Measurements from ENCODE around the gene HYAL2. TPM values are rescaled to one million over a fixed set of nuclear protein-coding genes. Genes with fewer than 3 reads are reported as not detected.
A peak's percentile ranks its signal among the peaks of the same experiment; 100 is the strongest.

HYAL2 gene
- total RNA-seq, 1 donor from 2014 or later = 4.2 TPM

- Mint-ChIP-seq H3K4me3 (peak within 1 kb of the TSS; percentile 92), H3K27me3 (no peaks in the 10 kb centered on the region), H3K9me3 (no peaks in the 10 kb centered on the region), H3K27ac (peak within 1 kb of the TSS; percentile 84), H3K4me1 (peaks cover 25% of the 10 kb centered on the region), H3K36me3 (ENCODE audit: low read depth) (peaks cover 51% of the 10 kb centered on the region)
- intact Hi-C loops (cut with micrococcal nuclease) = loop anchor here (1.0 to 2.0 kb wide), 3 partner anchors 9 to 91 kb away; partner anchors contain the start of genes GNAI2 and TMEM115
- ChIA-PET POLR2A (interaction anchor here (0.6 to 9.7 kb wide), 13 partner anchors 10 to 399 kb away, joined by 3 to 167 read pairs (median 4); partner anchors contain the start of genes CYB561D2, HYAL3, MON1A and NAA80), CTCF (interaction anchor here (1.2 kb wide), 1 partner anchor 9 kb away, joined by 4 read pairs; no protein-coding TSS in a partner anchor)
- ATAC-seq (ENCODE audit: low read depth) = peak; percentile 96
- DNase-seq = peak; percentile 91
- no peak for TF ChIP-seq CTCF (IDR thresholded peaks at IDR 0.05)
Measured at GRCh38 chr3:50327943-50328691, 5.6 kb upstream of the HYAL2 start, which contains the start of gene TUSC2. TUSC2 (minus strand) TSS chr3:50328223; CDS start chr3:50328099, 124 bp downstream.

- H3K27ac Mint-ChIP-seq = peak overlapping the region; percentile 46
- H3K4me3 Mint-ChIP-seq = peak overlapping the region; percentile 92
- DNase-seq (no peak), ATAC-seq (ENCODE audit: low read depth) (no peak)
- no peaks in the 10 kb centered on the region for H3K27me3 Mint-ChIP-seq
- intact Hi-C loops (cut with micrococcal nuclease) = no loop called here
- no peak for TF ChIP-seq CTCF (IDR thresholded peaks at IDR 0.05)
- ChIA-PET POLR2A (interaction anchor here (0.6 to 9.7 kb wide), 8 partner anchors 11 to 387 kb away, joined by 3 to 167 read pairs (median 4); partner anchors contain the start of genes CYB561D2, HYAL3, NAA80 and NPRL2), CTCF (no interaction called here)
- peaks cover 25% of the 10 kb centered on the region for H3K4me1 Mint-ChIP-seq
- peaks cover 49% of the 10 kb centered on the region for H3K36me3 Mint-ChIP-seq (ENCODE audit: low read depth)
- H3K9me3 Mint-ChIP-seq = no peaks in the 10 kb centered on the region
Measured at GRCh38 chr3:50327129-50327528, 4.6 kb upstream of the HYAL2 start.

- Mint-ChIP-seq H3K9me3 (no peaks in the 10 kb centered on the region), H3K4me3 (peak overlapping the region; percentile 53), H3K36me3 (ENCODE audit: low read depth) (peaks cover 41% of the 10 kb centered on the region), H3K4me1 (peaks cover 25% of the 10 kb centered on the region), H3K27ac (no peak overlapping the region), H3K27me3 (no peaks in the 10 kb centered on the region)
- DNase-seq (no peak), ATAC-seq (ENCODE audit: low read depth) (no peak)
- no peak for TF ChIP-seq CTCF (IDR thresholded peaks at IDR 0.05)
- CTCF ChIA-PET = no interaction called here
- intact Hi-C loops (cut with micrococcal nuclease) = no loop called here
- POLR2A ChIA-PET = interaction anchor here (0.9 to 9.7 kb wide), 2 partner anchors 12 to 25 kb away, joined by 3 to 167 read pairs; partner anchors contain the start of genes CYB561D2, NPRL2 and RASSF1
Measured at GRCh38 chr3:50326182-50326541, 3.6 kb upstream of the HYAL2 start.

GRCh38 chr3:50325497-50326181 lies 3.1 kb upstream of the HYAL2 start:
- DNase-seq = no peak
- peaks cover 36% of the 10 kb centered on the region for H3K36me3 Mint-ChIP-seq (ENCODE audit: low read depth)

More at GRCh38 chr3:50325497-50326181, 3.1 kb upstream of the HYAL2 start:
- peak overlapping the region; percentile 7 for H3K4me3 Mint-ChIP-seq
- intact Hi-C loops (cut with micrococcal nuclease) = no loop called here
- CTCF ChIA-PET = interaction anchor here (2.2 kb wide), 1 partner anchor 11 kb away, joined by 9 read pairs; no protein-coding TSS in a partner anchor
- H3K27me3 Mint-ChIP-seq = no peaks in the 10 kb centered on the region
- no peaks in the 10 kb centered on the region for H3K9me3 Mint-ChIP-seq
- H3K27ac Mint-ChIP-seq = no peak overlapping the region
- peaks cover 26% of the 10 kb centered on the region for H3K4me1 Mint-ChIP-seq
- no peak for TF ChIP-seq CTCF (IDR thresholded peaks at IDR 0.05)
- POLR2A ChIA-PET = interaction anchor here (0.9 to 9.7 kb wide), 2 partner anchors 13 to 25 kb away, joined by 3 to 167 read pairs; partner anchors contain the start of genes CYB561D2, NPRL2 and RASSF1
- no peak for ATAC-seq (ENCODE audit: low read depth)
